ENCODE data around the gene SDR9C7. TPM values are rescaled to one million over a fixed set of nuclear protein-coding genes. Genes with fewer than 3 reads are reported as not detected.
"Not testable (repeated sequence)": the region's sequence is repeated elsewhere in the genome, so short reads cannot be mapped to it uniquely, and the experiment has no call there.

Gene SDR9C7
- total and polyA plus RNA-seq, 3 donors from 2014 or later, result 0.43 to 0.46 TPM; not detected in 1

DNA sequence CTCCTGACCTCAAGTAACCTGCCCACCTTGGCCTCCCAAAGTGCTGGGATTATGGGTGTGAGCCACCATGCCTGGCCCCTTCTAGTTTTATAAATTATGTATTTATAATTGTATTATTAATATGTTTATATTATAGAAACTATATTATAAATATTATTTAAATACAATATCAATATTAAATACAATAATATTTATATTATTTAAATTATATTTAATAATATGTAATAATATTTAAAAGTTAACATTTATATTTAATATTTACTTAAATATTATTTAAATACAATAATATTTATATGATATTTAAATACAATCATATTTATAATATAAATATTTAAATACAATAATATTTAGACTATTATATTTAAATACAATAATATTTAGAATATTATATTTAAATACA, 20.0 kb downstream of the SDR9C7 start:
- TF ChIP-seq, protein P1, sequence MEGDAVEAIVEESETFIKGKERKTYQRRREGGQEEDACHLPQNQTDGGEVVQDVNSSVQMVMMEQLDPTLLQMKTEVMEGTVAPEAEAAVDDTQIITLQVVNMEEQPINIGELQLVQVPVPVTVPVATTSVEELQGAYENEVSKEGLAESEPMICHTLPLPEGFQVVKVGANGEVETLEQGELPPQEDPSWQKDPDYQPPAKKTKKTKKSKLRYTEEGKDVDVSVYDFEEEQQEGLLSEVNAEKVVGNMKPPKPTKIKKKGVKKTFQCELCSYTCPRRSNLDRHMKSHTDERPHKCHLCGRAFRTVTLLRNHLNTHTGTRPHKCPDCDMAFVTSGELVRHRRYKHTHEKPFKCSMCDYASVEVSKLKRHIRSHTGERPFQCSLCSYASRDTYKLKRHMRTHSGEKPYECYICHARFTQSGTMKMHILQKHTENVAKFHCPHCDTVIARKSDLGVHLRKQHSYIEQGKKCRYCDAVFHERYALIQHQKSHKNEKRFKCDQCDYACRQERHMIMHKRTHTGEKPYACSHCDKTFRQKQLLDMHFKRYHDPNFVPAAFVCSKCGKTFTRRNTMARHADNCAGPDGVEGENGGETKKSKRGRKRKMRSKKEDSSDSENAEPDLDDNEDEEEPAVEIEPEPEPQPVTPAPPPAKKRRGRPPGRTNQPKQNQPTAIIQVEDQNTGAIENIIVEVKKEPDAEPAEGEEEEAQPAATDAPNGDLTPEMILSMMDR (IDR thresholded peaks at IDR 0.05), result no peak
- no peak for TF ChIP-seq POLR2A (IDR thresholded peaks at IDR 0.05)
- Histone ChIP-seq H3K27me3 (no peaks in the 10 kb centered on the region), H3K27ac (no peak overlapping the region), H3K4me3 (no peak overlapping the region), H3K4me1 (no peaks in the 10 kb centered on the region), H3K9me3 (no peaks in the 10 kb centered on the region), H3K36me3 (ENCODE audit: low read depth, missing control alignments) (no peaks in the 10 kb centered on the region)
- DNase-seq, result no peak
- intact Hi-C loops (cut with DNase I; ENCODE audit: low total_unique reads), result no loop called here

DNA sequence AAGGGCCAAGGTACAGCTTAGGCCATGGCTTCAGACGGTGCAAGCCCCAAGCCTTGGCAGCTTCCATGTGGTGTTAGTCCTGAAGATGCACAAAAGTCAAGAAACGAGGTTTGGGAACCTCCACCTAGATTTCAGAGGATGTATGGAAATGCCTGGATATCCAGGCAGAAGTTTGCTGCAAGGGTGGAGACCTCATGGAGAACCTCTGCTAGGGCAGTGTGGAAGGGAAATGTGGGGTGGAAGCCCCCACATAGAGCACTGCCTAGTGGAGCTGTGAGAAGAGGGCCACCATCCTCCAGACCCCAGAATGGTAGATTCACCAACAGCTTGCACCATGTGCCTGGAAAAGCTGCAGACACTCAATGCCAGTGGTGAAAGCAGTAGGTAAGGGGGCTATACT, 24.8 kb downstream of the SDR9C7 start:
- DNase-seq; intact Hi-C loops (cut with DNase I; ENCODE audit: low total_unique reads): not testable (repeated sequence)
- 70 to 75% methylated on average over 2 of the region's 2 CpGs for WGBS, 2 donors

DNA sequence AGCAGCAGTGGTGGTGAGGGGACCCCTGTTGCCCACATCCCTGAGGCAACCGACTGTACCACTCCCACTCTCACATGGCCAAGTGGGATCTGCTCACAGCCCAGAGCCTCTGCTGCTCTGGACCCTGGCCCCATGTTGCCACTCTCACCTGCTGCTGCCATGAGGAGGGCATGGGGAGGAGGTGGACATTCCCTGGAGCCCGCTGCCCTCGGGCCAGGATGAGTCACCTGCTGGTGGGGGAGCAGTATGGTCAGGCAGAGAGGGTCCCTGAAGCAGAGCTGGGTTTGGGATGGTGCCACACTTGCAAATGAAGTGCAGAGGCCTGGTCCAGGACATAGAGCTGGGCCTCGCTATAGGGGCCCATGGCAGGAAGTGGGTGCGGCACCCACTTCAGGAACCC, 26.1 kb downstream of the SDR9C7 start:
- no peak for DNase-seq
- 80% methylated on average over 2 to 5 of the region's 5 CpGs for WGBS, 2 donors
- Histone ChIP-seq H3K27me3 (no peaks in the 10 kb centered on the region), H3K4me1 (no peaks in the 10 kb centered on the region), H3K4me3 (no peak overlapping the region), H3K9me3 (no peaks in the 10 kb centered on the region), H3K36me3 (ENCODE audit: low read depth, missing control alignments) (no peaks in the 10 kb centered on the region), H3K27ac (no peak overlapping the region)
- TF ChIP-seq POLR2A (IDR thresholded peaks at IDR 0.05), result no peak
- TF ChIP-seq, protein P1 (IDR thresholded peaks at IDR 0.05), result no peak
- intact Hi-C loops (cut with DNase I; ENCODE audit: low total_unique reads), result no loop called here

More for the DNA sequence above, 24.8 kb downstream of the SDR9C7 start:
- H3K9me3 ChIP-seq; H3K27me3 ChIP-seq; H3K4me1 ChIP-seq; H3K36me3 ChIP-seq (ENCODE audit: low read depth, missing control alignments); H3K27ac ChIP-seq; H3K4me3 ChIP-seq: not testable (repeated sequence)

DNA sequence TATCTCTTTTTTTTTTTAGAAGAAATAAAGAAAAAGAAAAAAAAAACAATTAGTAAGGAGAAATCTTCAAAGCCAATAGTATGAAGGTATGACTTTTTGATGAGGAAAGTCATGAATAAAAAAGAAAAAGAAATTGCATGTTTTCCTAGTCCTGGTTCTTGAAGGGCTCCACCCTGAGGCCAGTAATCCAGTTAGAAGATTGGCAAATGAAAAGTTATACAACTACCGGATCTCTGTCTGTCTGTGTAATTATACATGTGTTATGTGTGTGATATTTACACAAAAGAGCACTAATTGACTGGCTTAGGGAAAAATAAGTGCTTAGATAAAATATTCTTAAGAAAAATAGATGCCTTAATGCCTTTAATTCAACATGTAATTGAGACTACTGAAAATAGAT, 28.4 kb downstream of the SDR9C7 start:
- no peaks in the 10 kb centered on the region for H3K9me3 ChIP-seq
- WGBS, 2 donors, result 67 to 76% methylated on average over 1 of the region's 1 CpG
- H3K36me3 ChIP-seq (ENCODE audit: low read depth, missing control alignments), result no peaks in the 10 kb centered on the region
- intact Hi-C loops (cut with DNase I; ENCODE audit: low total_unique reads), result no loop called here
- no peak overlapping the region for H3K4me3 ChIP-seq
- H3K4me1 ChIP-seq, result no peaks in the 10 kb centered on the region
- H3K27ac ChIP-seq, result no peak overlapping the region
- no peak for DNase-seq
- no peak for TF ChIP-seq POLR2A (IDR thresholded peaks at IDR 0.05)
- TF ChIP-seq, protein P1 (IDR thresholded peaks at IDR 0.05), result no peak
- H3K27me3 ChIP-seq, result no peaks in the 10 kb centered on the region

DNA sequence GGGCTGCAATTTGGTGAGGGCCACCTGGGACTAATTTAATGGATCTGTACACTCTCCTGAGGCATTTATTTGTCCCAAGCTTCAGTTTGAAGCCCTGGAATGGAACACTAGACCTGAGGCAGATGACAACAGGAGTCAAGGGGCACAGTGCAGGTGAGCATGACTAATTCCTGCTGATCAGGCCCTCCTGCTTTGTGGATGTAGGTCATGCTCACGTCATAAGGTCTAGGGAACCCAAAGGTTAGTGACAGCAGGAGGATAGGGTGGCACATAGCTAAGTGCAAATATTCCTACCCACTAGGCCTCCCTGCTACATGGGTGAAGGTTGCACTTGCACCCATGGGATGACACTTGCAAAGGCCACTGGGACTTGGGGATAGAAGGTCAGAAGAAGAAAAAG, 30.8 kb downstream of the SDR9C7 start:
- TF ChIP-seq, protein P1 (IDR thresholded peaks at IDR 0.05), result no peak
- TF ChIP-seq POLR2A (IDR thresholded peaks at IDR 0.05), result no peak
- intact Hi-C loops (cut with DNase I; ENCODE audit: low total_unique reads), result no loop called here
- 52 to 75% methylated on average over 1 of the region's 1 CpG for WGBS, 2 donors

DNA sequence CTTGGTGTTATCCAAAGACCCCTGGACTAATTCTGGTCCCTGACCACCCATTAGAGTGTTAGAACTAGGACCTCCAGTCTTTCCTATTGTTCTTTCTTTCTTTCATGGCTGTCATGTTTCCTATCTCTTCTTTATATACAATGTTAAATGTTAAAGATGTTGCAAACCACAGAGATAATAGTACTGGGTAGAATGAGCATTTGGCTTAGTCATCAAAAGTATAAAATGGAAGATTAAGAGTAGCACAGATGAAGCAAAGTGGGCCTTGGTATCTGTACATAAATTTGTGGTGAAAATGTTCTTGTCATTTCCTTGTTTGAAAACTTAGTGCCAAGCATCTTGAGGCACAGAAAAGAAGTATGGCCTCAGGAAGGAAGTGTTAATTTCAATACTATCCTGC, 32.9 kb downstream of the SDR9C7 start:
- intact Hi-C loops (cut with DNase I; ENCODE audit: low total_unique reads); H3K4me3 ChIP-seq: not testable (repeated sequence)

More for the DNA sequence above, 30.8 kb downstream of the SDR9C7 start:
- Histone ChIP-seq H3K27me3 (no peaks in the 10 kb centered on the region), H3K9me3 (no peaks in the 10 kb centered on the region), H3K36me3 (ENCODE audit: low read depth, missing control alignments) (no peaks in the 10 kb centered on the region), H3K4me1 (no peaks in the 10 kb centered on the region), H3K4me3 (no peak overlapping the region), H3K27ac (no peak overlapping the region)
- DNase-seq, result no peak

More for the DNA sequence above, 32.9 kb downstream of the SDR9C7 start:
- not testable (repeated sequence) for H3K27me3 ChIP-seq; H3K27ac ChIP-seq; H3K4me1 ChIP-seq; H3K36me3 ChIP-seq (ENCODE audit: low read depth, missing control alignments); H3K9me3 ChIP-seq; DNase-seq
